ENCODE results near the gene CCL8.

GRCh38 chr17:34300652-34301370, 18.4 kb upstream of the CCL8 start:
- TF ChIP-seq CTCF (conservative IDR thresholded peaks at IDR 0.05; ENCODE audit: low read length) (no peak), EZH2phosphoT487 (IDR thresholded peaks at IDR 0.05; ENCODE audit: borderline replicate concordance) (no peak)

Data from Loucy (cell line).